ENCODE data around the gene HEY2. TPM values are rescaled to one million over a fixed set of nuclear protein-coding genes. Genes with fewer than 3 reads are reported as not detected.

HEY2 gene
- total and polyA plus RNA-seq, 2 donors (not counting 1 experiment from before 2014, with no cell fraction given) = not detected

GRCh38 chr6:125784365-125784764 lies 34.9 kb downstream of the HEY2 start:
- no peaks in the 10 kb centered on the region for H3K36me3 ChIP-seq (ENCODE audit: control insufficient read depth, insufficient read depth, low read length)
- TF ChIP-seq EZH2 (IDR thresholded peaks at IDR 0.05; ENCODE audit: low read length, missing control alignments) (no peak), CTCF (conservative IDR thresholded peaks at IDR 0.05 in 1 of 2, IDR thresholded peaks at IDR 0.05 in 1 of 2; ENCODE audit: low read depth in 1 of 2, low read length in 2 of 2) (no peak)

GRCh38 chr6:125787791-125788190 lies 38.4 kb downstream of the HEY2 start:
- no peaks in the 10 kb centered on the region for H4K20me1 ChIP-seq (ENCODE audit: control insufficient read depth, extremely low read depth, insufficient read depth, low read length)
- H3K4me1 ChIP-seq (ENCODE audit: control insufficient read depth, extremely low read depth, insufficient read depth, low read length) = peaks cover 12% of the 10 kb centered on the region
- TF ChIP-seq CTCF (conservative IDR thresholded peaks at IDR 0.05 in 1 of 2, IDR thresholded peaks at IDR 0.05 in 1 of 2; ENCODE audit: low read depth in 1 of 2, low read length in 2 of 2) (peak in 1 of 2 donors; percentile 30), EZH2 (IDR thresholded peaks at IDR 0.05; ENCODE audit: low read length, missing control alignments) (no peak)
- H3K9me3 ChIP-seq (ENCODE audit: control insufficient read depth, insufficient read depth, low read depth, low read length) = no peaks in the 10 kb centered on the region
- H3K27me3 ChIP-seq (ENCODE audit: control insufficient read depth, insufficient read depth, low read length) = no peaks in the 10 kb centered on the region
- no peak overlapping the region for H3K4me2 ChIP-seq (ENCODE audit: extremely low read depth, insufficient read depth, low read length)
- peak; percentile 29 to 72 for DNase-seq (ENCODE audit: low read depth in 2 of 2)
- H3K36me3 ChIP-seq (ENCODE audit: control insufficient read depth, insufficient read depth, low read length) = no peaks in the 10 kb centered on the region
- H2AFZ ChIP-seq (ENCODE audit: low read length) = no peak overlapping the region
- peaks cover 8% of the 10 kb centered on the region for H3K79me2 ChIP-seq (ENCODE audit: control insufficient read depth, insufficient read depth, low read length)
- H3K4me3 ChIP-seq (replicated peaks in 1 of 4; ENCODE audit: control extremely low read depth in 1 of 4, insufficient read depth in 1 of 4, low read depth in 3 of 4, low read length in 4 of 4) = no peak overlapping the region
- no peak overlapping the region for H3K27ac ChIP-seq (ENCODE audit: insufficient read depth, low read length)
- H3K9ac ChIP-seq (ENCODE audit: insufficient read depth, low read length) = no peak overlapping the region

More at GRCh38 chr6:125784365-125784764, 34.9 kb downstream of the HEY2 start:
- no peak overlapping the region for H3K4me2 ChIP-seq (ENCODE audit: extremely low read depth, insufficient read depth, low read length)
- no peaks in the 10 kb centered on the region for H3K79me2 ChIP-seq (ENCODE audit: control insufficient read depth, insufficient read depth, low read length)
- no peak overlapping the region for H3K27ac ChIP-seq (ENCODE audit: insufficient read depth, low read length)
- peak; percentile 28 to 84 for DNase-seq (ENCODE audit: low read depth in 2 of 2)
- H3K4me1 ChIP-seq (ENCODE audit: control insufficient read depth, extremely low read depth, insufficient read depth, low read length) = no peaks in the 10 kb centered on the region
- no peaks in the 10 kb centered on the region for H3K27me3 ChIP-seq (ENCODE audit: control insufficient read depth, insufficient read depth, low read length)
- H3K9me3 ChIP-seq (ENCODE audit: control insufficient read depth, insufficient read depth, low read depth, low read length) = no peaks in the 10 kb centered on the region
- H3K4me3 ChIP-seq (replicated peaks in 1 of 4; ENCODE audit: control extremely low read depth in 1 of 4, insufficient read depth in 1 of 4, low read depth in 3 of 4, low read length in 4 of 4) = no peak overlapping the region
- H4K20me1 ChIP-seq (ENCODE audit: control insufficient read depth, extremely low read depth, insufficient read depth, low read length) = no peaks in the 10 kb centered on the region
- no peak overlapping the region for H3K9ac ChIP-seq (ENCODE audit: insufficient read depth, low read length)
- H2AFZ ChIP-seq (ENCODE audit: low read length) = no peak overlapping the region

- Histone ChIP-seq H3K9ac (ENCODE audit: insufficient read depth, low read length) (no peak overlapping the region), H2AFZ (ENCODE audit: low read length) (no peak overlapping the region), H3K27ac (ENCODE audit: insufficient read depth, low read length) (no peak overlapping the region), H3K4me2 (ENCODE audit: extremely low read depth, insufficient read depth, low read length) (no peak overlapping the region), H4K20me1 (ENCODE audit: control insufficient read depth, extremely low read depth, insufficient read depth, low read length) (no peaks in the 10 kb centered on the region), H3K9me3 (ENCODE audit: control insufficient read depth, insufficient read depth, low read depth, low read length) (no peaks in the 10 kb centered on the region), H3K4me1 (ENCODE audit: control insufficient read depth, extremely low read depth, insufficient read depth, low read length) (peaks cover 19% of the 10 kb centered on the region), H3K79me2 (ENCODE audit: control insufficient read depth, insufficient read depth, low read length) (peaks cover 11% of the 10 kb centered on the region), H3K27me3 (ENCODE audit: control insufficient read depth, insufficient read depth, low read length) (no peaks in the 10 kb centered on the region), H3K4me3 (replicated peaks in 1 of 4; ENCODE audit: control extremely low read depth in 1 of 4, insufficient read depth in 1 of 4, low read depth in 3 of 4, low read length in 4 of 4) (no peak overlapping the region), H3K36me3 (ENCODE audit: control insufficient read depth, insufficient read depth, low read length) (no peaks in the 10 kb centered on the region)
- no peak for DNase-seq (ENCODE audit: low read depth in 2 of 2)
- TF ChIP-seq EZH2 (IDR thresholded peaks at IDR 0.05; ENCODE audit: low read length, missing control alignments) (no peak), CTCF (conservative IDR thresholded peaks at IDR 0.05 in 1 of 2, IDR thresholded peaks at IDR 0.05 in 1 of 2; ENCODE audit: low read depth in 1 of 2, low read length in 2 of 2) (no peak)
Measured at GRCh38 chr6:125789167-125789566, 39.7 kb downstream of the HEY2 start.
